ENCODE data around the gene LYRM2.

Gene LYRM2

GRCh38 chr6:89591745-89592144 is 46.8 kb downstream of the LYRM2 start:
- DNase-seq (ENCODE audit: low read depth) = no peak

GRCh38 chr6:89590133-89590532 is 48.4 kb downstream of the LYRM2 start:
- DNase-seq (ENCODE audit: low read depth) = no peak

- no peak for DNase-seq (ENCODE audit: low read depth)
These were observed 49.1 kb downstream of the LYRM2 start for GRCh38 chr6:89589297-89590025.

- no peak for DNase-seq (ENCODE audit: low read depth)
These were observed 53.4 kb downstream of the LYRM2 start for GRCh38 chr6:89585154-89585553.

- DNase-seq (ENCODE audit: low read depth) = no peak
These were observed 54.0 kb downstream of the LYRM2 start for GRCh38 chr6:89584539-89584938.

- no peak for DNase-seq (ENCODE audit: low read depth)
These were observed 55.0 kb downstream of the LYRM2 start for GRCh38 chr6:89583559-89583958.

GRCh38 chr6:89582669-89583325 is 55.8 kb downstream of the LYRM2 start:
- DNase-seq (ENCODE audit: low read depth) = no peak

- DNase-seq (ENCODE audit: low read depth) = no peak
These were observed 56.9 kb downstream of the LYRM2 start for GRCh38 chr6:89581689-89582088.

GRCh38 chr6:89580997-89581666 is 57.4 kb downstream of the LYRM2 start:
- DNase-seq (ENCODE audit: low read depth) = no peak

- DNase-seq (ENCODE audit: low read depth) = no peak
These were observed 63.0 kb downstream of the LYRM2 start for GRCh38 chr6:89575562-89575960.

- no peak for DNase-seq (ENCODE audit: low read depth)
These were observed 63.5 kb downstream of the LYRM2 start for GRCh38 chr6:89574910-89575561.

- DNase-seq (ENCODE audit: low read depth) = no peak
These were observed 70.7 kb downstream of the LYRM2 start for GRCh38 chr6:89567630-89568390.

GRCh38 chr6:89566930-89567629 is 71.5 kb downstream of the LYRM2 start:
- DNase-seq (ENCODE audit: low read depth) = no peak

- no peak for DNase-seq (ENCODE audit: low read depth)
These were observed 72.3 kb downstream of the LYRM2 start for GRCh38 chr6:89566008-89566800.

GRCh38 chr6:89564752-89565427 is 73.7 kb downstream of the LYRM2 start:
- DNase-seq (ENCODE audit: low read depth) = no peak

GRCh38 chr6:89563866-89564265 is 74.7 kb downstream of the LYRM2 start:
- DNase-seq (ENCODE audit: low read depth) = no peak

GRCh38 chr6:89562093-89562973 is 76.2 kb downstream of the LYRM2 start:
- no peak for DNase-seq (ENCODE audit: low read depth)

GRCh38 chr6:89559487-89559886 is 79.1 kb downstream of the LYRM2 start:
- DNase-seq (ENCODE audit: low read depth) = no peak

- DNase-seq (ENCODE audit: low read depth) = no peak
These were observed 82.7 kb downstream of the LYRM2 start for GRCh38 chr6:89555806-89556205.

Measured in activated T-cell treated with anti-CD3 and anti-CD28 coated beads for 24 hours (primary cell).